Panc1 (cell line): Measurements from ENCODE around the gene TRPM7. TPM values are rescaled to one million over a fixed set of nuclear protein-coding genes. Genes with fewer than 3 reads are reported as not detected.

Experiments used
- ATAC-seq: fragments of 200-7000 bp; cut with Tn5 transposase; 2 replicates; pipeline ENCODE4 v1.9.1; 2020; ENCODE audit warnings: mild to moderate bottlenecking, moderate library complexity
- BruUV-seq: library from RNA; stranded (reverse); fragments of 400-500 nt; replicated peaks from 2 replicates; lab custom pipeline; 2021; lab: Mats Ljungman, UMichigan
- CTCF ChIA-PET: fragments of 300-600 bp; sonication (Branson Sonifier 250); formaldehyde crosslinking; loops from one replicate; lab custom pipeline; 2022; ENCODE audit warnings: antibody characterized with exemption; lab: Charles Lee
- POLR2A ChIA-PET: fragments of 300-600 bp; sonication (Branson Sonifier 250); formaldehyde crosslinking; loops from one replicate; lab custom pipeline; 2022; ENCODE audit warnings: antibody characterized with exemption; lab: Charles Lee
- DNase-seq: peaks from one replicate; pipeline ENCODE4 v3.0.0-alpha.2; 2010; ENCODE audit warnings: low read depth, low spot score
- H3K27ac ChIP-seq: 2 replicates; pipeline ENCODE4 v1.5.1; 2011; ENCODE audit warnings: mild to moderate bottlenecking, low read length, inconsistent platforms
- H3K27me3 ChIP-seq: fragments of 200-500 bp; sonication (Bioruptor generic); 2 replicates; pipeline ENCODE4 v1.6.0; 2014; ENCODE audit warnings: low read length, inconsistent platforms; ENCODE audit not compliant: control insufficient read depth, insufficient read depth
- H3K36me3 ChIP-seq: fragments of 200-500 bp; sonication (Bioruptor generic); 2 replicates; pipeline ENCODE4 v1.5.1; 2014; ENCODE audit warnings: inconsistent platforms, mild to moderate bottlenecking, low read length, moderate library complexity; ENCODE audit not compliant: control insufficient read depth, insufficient read depth
- H3K4me1 ChIP-seq: 2 replicates; pipeline ENCODE4 v1.5.1; 2011; ENCODE audit warnings: inconsistent platforms, mild to moderate bottlenecking, low read length, moderate library complexity; ENCODE audit not compliant: control insufficient read depth, insufficient read depth
- H3K4me3 ChIP-seq, 2 experiments: 2 replicates each; pipeline ENCODE4 v1.5.1; 2011 to 2012; ENCODE audit warnings: low read depth in 2 of 2, low read length in 2 of 2, mild to moderate bottlenecking in 2 of 2, inconsistent platforms in 1 of 2, moderate library complexity in 1 of 2
- H3K9me3 ChIP-seq: fragments of 200-500 bp; sonication (Bioruptor generic); 2 replicates; pipeline ENCODE4 v1.5.1; 2014; ENCODE audit warnings: low read depth, mild to moderate bottlenecking, inconsistent platforms, low read length, moderate library complexity; ENCODE audit not compliant: control insufficient read depth, insufficient read depth
- CTCF ChIP-seq: fragments of 450-650 bp; IDR thresholded peaks from 2 replicates; pipeline ENCODE4 v1.5.1; 2017; ENCODE audit warnings: mild to moderate bottlenecking
- POLR2AphosphoS5 ChIP-seq: IDR thresholded peaks from 2 replicates; pipeline ENCODE4 v1.6.1; 2012; ENCODE audit warnings: mild to moderate bottlenecking, low read depth, low read length, moderate library complexity
- REST ChIP-seq, 2 experiments: IDR thresholded peaks; 2 replicates each; pipeline ENCODE4 v1.6.1; 2011 to 2012; ENCODE audit warnings: low read depth in 2 of 2, control low read depth in 1 of 2, low read length in 1 of 2, mild to moderate bottlenecking in 1 of 2, moderate library complexity in 1 of 2; ENCODE audit not compliant: insufficient read depth in 1 of 2
- SIN3A ChIP-seq: IDR thresholded peaks from 2 replicates; pipeline ENCODE4 v1.6.1; 2012; ENCODE audit warnings: low read depth, mild to moderate bottlenecking, low read length, moderate library complexity, borderline replicate concordance; ENCODE audit not compliant: insufficient read depth
- TCF7L2 ChIP-seq: IDR thresholded peaks from 2 replicates; pipeline ENCODE4 v1.6.1; 2011; ENCODE audit warnings: mild to moderate bottlenecking, low read depth, low read length, inconsistent platforms
- in situ Hi-C: cut with HindIII; loops from 2 replicates; pipeline ENCODE4 v1.10.0; 2016; ENCODE audit warnings: low sequenced_read_pairs, low pct_unique_long_range_greater_than_20kb
- intact Hi-C: fragments of 100-400 bp; cut with micrococcal nuclease; formaldehyde crosslinking; loops from one replicate; pipeline ENCODE4 v1.10.0; 2022; ENCODE audit not compliant: unreplicated experiment
- total RNA-seq: library from RNA; stranded (reverse); gene quantifications from one replicate; pipeline ENCODE4 v1.2.1, GENCODE V29; 2021; ENCODE audit not compliant: unreplicated experiment

Gene TRPM7
- total RNA-seq, 1 experiment from 2014 or later, result 44.9 TPM

- Histone ChIP-seq H3K27me3 (no peaks in the 10 kb centered on the region), H3K36me3 (peaks cover 62% of the 10 kb centered on the region), H3K9me3 (no peaks in the 10 kb centered on the region), H3K4me1 (no peaks in the 10 kb centered on the region), H3K4me3 (no peak overlapping the region), H3K27ac (no peak overlapping the region)
- BruUV-seq, result no TSS peak
- no peak for DNase-seq
- ATAC-seq, result no peak
- ChIA-PET CTCF (interaction anchor here (0.7 kb wide), 1 partner anchor 317 kb away, joined by 5 read pairs; no protein-coding TSS in a partner anchor), POLR2A (no interaction called here)
- intact Hi-C loops, result no loop called here
- in situ Hi-C loops, result no loop called here
- TF ChIP-seq POLR2AphosphoS5 (no peak), TCF7L2 (no peak), CTCF (no peak), SIN3A (no peak), REST (IDR thresholded peaks at IDR 0.05; ENCODE audit: insufficient read depth in 1 of 2, low read depth in 2 of 2, low read length in 1 of 2) (no peak)
Measured at GRCh38 chr15:50590288-50590687, 96.3 kb downstream of the TRPM7 start.

DNA sequence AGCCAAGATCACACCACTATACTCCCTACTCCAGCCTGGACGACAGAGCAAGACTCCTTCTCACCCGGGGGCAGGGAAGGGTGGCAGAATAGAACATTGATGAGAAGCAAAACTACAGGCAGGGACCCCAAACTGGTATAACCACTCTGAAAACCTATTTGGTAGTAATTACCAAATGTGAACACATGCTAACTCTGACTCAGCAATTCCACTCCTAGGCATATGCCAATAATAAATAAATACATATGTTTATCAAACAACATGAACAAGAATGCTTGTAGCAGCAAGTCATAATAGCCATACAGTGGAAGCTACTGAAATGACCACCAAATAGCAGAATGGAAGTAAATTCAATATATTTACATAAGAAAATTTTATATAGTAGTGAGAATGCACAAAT lies 109.1 kb downstream of the TRPM7 start:
- no peak for TF ChIP-seq POLR2AphosphoS5
- TF ChIP-seq TCF7L2, result no peak
- no peak for TF ChIP-seq REST (IDR thresholded peaks at IDR 0.05; ENCODE audit: insufficient read depth in 1 of 2, low read depth in 2 of 2, low read length in 1 of 2)
- no peak for TF ChIP-seq SIN3A
- no peak for TF ChIP-seq CTCF
- Histone ChIP-seq H3K9me3 (no peaks in the 10 kb centered on the region), H3K27me3 (no peaks in the 10 kb centered on the region), H3K27ac (no peak overlapping the region), H3K36me3 (peaks cover 37% of the 10 kb centered on the region), H3K4me3 (no peak overlapping the region), H3K4me1 (no peaks in the 10 kb centered on the region)
- ChIA-PET POLR2A (no interaction called here), CTCF (no interaction called here)
- DNase-seq (no peak), ATAC-seq (no peak)
- intact Hi-C loops, result no loop called here
- in situ Hi-C loops, result no loop called here
- BruUV-seq, result no TSS peak
